Stimulated activated CD4-positive, alpha-beta T cell treated with anti-CD3 and anti-CD28 coated beads, Interleukin-15, amount 100 ng/mL, for 48 hours (primary cell): ENCODE data around the gene PRPF40B.
A peak's percentile ranks its signal among the peaks of the same experiment; 100 is the strongest.

Experiments
- DNase-seq, 2 donors: peaks; one replicate each; pipeline ENCODE4 v3.0.0-alpha.2; 2020; ENCODE audit warnings: low read depth in 2 of 2

PRPF40B gene

DNA sequence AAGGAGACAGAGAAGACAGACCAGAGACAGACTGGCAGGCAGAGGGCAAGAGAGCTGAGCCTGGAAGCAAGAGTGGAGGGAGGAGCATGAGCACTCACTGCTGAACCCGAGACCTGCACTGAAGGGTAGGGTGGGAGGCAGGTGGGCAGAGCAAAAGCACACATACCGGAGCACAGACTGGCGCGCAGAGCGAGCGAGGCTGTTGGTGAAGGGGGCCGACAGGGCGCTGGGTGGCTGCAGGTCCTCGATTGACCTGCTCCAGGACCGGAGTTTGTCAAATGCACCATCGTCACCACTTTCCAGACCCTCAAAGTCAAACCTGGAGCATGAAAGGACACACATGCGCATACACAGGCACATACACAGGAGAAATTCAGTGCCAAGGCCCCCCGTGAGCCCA, 34.9 kb downstream of the PRPF40B start:
- DNase-seq, result no peak

- DNase-seq, result no peak
These were observed 36.4 kb downstream of the PRPF40B start for GRCh38 chr12:49659753-49660152.

DNA sequence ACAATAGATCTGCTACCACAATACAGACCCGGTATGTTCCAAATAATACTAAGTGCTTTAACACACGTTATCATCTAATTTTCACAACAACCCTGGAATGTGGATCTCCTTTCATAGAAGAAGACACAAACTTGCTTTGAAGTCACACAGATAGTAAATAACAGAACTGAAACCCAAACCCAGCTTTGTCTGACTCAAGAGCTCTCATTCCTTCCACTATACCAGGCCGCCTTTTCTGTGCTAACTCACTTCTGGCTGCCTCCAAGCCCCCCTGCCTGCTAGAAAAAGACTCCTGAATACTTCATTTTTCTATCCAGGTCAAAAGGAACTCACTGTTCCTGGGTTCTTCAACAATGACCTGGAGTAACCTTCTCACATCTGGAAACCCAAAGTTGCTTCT, 37.8 kb downstream of the PRPF40B start:
- no peak for DNase-seq

- DNase-seq, result no peak
These were observed 38.4 kb downstream of the PRPF40B start for GRCh38 chr12:49661746-49662145.

GRCh38 chr12:49662998-49663843, 39.9 kb downstream of the PRPF40B start:
- DNase-seq, result peak; percentile 52 to 57

DNA sequence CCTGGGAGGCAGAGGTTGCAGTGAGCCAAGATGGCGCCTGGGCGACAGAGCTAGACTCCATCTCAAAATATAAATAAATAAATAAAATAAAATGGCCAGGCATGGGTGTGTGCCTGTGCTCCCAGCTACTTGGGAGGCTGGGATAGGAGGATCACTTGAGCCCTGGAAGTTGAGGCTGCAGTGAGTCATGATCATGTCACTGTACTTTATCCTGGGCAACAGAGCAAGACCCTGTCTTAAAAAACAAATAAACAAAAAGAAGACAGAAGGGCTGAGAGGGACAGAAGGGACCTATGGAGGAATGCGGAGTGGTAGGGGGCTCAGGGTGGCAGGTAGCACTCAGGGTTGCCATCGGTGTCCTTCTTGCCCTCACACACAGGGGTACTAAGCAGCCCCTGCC, 40.8 kb downstream of the PRPF40B start:
- no peak for DNase-seq

DNA sequence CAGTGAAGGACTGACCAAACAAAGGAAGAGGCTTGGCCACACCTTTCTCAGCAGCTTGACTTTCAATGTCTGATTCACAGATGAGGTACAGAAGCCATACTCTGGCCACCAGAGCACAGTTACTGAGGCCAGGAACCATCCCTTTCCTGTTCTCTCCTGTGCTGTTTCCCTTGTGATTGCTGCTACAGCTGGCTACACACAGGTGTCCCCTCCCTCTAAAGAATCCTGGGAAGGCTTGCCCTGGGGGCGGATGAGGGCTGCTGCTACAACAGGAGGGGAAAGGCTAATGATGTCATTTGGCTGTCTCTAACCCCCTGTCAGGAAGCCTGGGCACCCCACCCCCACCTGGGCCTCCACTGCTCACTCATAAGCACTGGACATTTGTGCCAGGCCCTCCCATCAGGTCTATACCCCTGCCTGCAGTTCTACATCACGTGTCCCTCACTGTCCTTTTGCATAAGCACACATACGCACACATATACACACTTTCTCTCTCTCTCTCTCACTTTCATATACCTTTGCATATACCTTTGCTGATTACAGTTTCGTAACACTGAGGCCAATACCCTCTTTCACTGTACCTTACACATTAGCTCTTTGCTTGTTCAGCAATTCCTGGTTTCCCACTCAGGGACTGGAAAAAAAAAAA, 41.4 kb downstream of the PRPF40B start:
- no peak for DNase-seq

DNA sequence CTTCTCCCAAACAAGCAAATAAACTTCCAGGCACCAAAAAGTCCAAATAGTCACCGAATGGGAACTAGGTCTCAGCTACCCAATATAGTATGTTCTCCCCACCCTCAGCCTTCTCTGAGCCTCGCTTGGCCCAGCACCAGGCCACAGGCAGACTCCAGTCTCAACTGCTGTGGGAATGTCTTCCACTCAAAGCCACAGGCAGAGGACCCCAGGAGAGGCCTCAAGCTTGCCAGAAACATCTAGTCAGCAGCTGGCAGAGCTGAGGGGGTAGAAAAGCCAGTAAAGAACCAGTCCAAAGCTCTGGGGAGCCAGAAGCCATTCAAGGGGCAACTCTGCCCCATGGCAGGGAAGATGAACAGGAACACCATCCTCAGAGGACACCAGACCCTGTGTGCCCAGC, 42.0 kb downstream of the PRPF40B start:
- no peak for DNase-seq

GRCh38 chr12:49666176-49666575, 42.8 kb downstream of the PRPF40B start:
- DNase-seq, result no peak

DNA sequence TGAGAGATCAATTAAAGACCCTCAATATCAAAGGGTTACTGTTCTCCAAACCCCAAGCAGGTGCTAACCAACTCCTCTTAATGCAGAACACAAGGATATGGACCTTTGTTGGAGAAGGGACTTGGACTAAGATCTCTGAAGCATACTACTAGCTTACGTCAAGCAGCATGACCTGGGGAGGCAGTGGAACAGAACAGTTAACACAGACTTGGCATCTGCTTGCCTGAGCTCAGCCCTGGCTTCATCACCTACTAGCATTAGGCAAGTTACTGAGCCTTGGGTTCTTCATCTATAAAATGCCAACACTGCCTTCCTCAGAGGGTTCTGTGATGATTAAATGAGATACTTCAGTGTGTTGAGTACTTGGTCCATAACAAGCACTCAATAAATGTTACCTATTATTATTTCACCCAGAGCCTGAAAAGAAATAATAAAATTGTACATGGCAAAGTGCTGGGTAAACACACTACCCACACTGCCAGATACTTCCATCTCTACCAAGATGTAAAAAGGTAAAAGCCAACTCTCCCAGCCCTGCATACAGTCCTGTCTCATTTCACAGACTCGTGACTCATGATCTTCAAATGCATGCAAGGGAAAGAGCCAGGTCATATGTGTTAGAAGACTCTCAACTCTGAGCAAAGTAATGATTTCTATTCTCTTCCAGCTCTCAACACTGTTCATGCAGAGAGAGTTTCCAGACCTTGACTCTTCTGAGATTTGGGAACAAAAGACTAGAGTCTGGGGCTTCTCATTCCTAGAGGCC, 44.1 kb downstream of the PRPF40B start:
- DNase-seq, result no peak

DNA sequence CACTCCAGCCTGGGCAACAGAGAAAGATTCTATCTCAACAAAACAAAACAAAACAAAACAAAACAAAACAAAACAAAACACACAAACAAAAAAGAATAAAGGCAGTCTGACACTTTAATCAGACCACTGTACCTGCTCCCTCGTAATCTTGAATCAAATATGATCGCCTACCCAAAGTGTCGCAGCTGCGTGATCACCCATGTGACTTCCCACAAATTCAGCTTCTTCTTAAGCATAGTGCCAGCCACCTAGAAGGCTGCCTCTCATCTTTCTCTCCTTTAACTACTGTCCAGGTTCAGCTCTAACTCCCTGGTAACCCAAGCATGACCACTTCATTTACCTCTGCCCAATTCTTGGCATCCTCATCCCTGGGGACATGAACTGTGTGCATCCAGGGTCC, 46.4 kb downstream of the PRPF40B start:
- DNase-seq, result no peak

- peak; percentile 24 to 46 for DNase-seq
These were observed 47.8 kb downstream of the PRPF40B start for GRCh38 chr12:49671031-49671765.

- no peak for DNase-seq
These were observed 49.2 kb downstream of the PRPF40B start for GRCh38 chr12:49672301-49673217.

DNA sequence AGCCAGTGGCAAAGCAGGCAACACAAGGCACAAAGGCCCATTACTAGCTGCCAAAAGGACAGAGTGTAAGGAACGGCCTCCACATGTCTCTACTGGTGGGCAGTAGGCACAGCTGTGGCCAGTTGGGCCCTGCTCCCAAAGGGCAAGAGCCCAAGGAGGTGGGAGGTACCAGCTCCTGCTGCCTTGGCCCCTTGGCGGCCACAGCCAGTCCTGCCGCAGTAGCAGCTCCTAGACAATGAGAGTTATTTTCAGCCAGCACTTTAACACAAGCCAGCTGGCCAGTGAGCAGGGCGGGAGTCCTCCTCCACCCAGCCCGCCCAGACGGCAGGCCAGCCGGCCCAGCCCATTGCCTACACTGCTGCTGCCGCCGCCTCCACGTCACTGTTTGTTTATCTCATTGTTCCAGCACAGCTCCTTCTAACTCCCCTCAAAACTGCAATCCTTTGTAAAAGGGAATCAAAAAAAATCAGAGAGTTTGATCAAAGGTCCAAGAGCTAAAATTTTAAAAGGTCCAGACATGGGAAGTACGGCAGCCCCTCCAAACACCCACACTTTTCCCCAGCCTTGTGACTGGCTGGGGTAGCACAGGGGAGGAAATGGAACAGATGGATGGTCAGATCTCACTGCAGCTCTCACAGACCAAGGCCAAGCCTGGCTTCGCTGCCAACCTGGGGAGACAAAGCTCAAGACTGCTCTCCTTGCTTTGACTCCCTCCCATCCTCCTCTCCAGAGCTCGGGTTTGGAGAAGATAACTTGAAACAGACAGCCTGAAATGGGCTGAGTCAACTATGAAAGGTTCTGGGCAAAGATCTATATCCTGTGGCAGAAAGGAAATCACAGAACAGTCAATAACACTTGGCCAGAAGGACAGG, 50.3 kb downstream of the PRPF40B start:
- DNase-seq, result no peak

DNA sequence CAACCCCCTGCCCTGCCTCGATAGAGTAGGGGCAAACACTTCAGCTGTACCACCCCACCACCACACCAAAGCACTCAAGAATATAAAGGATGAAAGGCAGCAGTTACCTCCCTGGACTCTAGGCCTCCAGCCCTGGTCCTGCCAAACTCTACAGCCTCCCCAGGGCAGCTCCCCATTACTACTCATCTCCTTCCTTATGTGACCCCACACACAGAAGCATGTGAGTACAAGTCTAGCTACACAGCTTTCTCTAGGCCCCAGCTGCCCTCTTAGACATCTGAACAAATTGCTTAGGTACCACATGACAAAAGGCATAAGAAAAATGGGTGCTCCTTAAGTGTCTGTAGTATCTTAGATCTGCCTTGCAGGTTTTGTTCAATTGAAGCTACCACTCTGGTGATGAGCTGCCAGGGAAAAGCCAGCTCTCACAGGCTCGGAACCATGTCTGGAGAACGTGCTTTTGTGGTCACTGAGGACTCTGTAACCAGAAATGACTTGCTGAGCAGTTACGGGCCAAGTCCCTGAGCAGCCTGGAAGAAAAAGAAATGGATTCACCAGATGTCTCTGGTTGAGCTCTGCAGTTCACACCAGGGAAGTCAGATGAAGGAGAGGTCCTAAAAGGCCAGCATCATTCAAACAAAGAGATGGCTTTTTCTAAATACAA, 51.1 kb downstream of the PRPF40B start:
- DNase-seq, result no peak

- no peak for DNase-seq
These were observed 51.8 kb downstream of the PRPF40B start for GRCh38 chr12:49675137-49675536.

DNA sequence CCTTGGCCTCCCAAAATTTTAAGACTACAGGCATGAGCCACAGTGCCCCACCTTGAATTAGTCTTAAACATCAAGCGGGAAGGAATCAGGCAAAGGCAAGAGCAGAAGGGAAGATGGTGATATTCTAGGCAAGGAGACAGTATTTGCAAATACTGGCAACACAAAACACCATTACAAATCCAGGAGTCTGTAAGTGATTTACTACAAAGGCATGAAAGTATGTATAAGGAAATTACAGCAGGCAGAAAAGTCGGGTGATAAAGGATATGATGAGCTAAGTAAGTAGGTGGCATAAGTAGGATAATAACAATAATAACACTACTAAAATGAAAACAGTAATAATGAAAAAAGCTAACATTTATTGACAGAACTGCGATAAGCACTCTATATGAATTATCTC, 55.4 kb downstream of the PRPF40B start:
- no peak for DNase-seq

- DNase-seq, result no peak
These were observed 56.7 kb downstream of the PRPF40B start for GRCh38 chr12:49680075-49680474.

GRCh38 chr12:49683599-49684309, 60.4 kb downstream of the PRPF40B start:
- DNase-seq, result no peak
